GM23338 (cell line): ENCODE data around the gene TWSG1. TPM values are rescaled to one million over a fixed set of nuclear protein-coding genes. Genes with fewer than 3 reads are reported as not detected.

Experiments
- ATAC-seq: fragments of 200-7000 bp; cut with Tn5 transposase; 3 replicates; pipeline ENCODE4 v1.9.1; 2020
- DNase-seq: peaks from one replicate; pipeline ENCODE4 v3.0.0-alpha.2; 2015; ENCODE audit warnings: low spot score
- H2AFZ ChIP-seq: fragments of 200-600 bp; sonication (generic); 2 replicates; pipeline ENCODE4 v1.8.0; 2016; ENCODE audit warnings: antibody characterized with exemption, mild to moderate bottlenecking, moderate library complexity
- H3F3A ChIP-seq: fragments of 200-600 bp; sonication (generic); replicated peaks from 2 replicates; pipeline ENCODE4 v1.8.0; 2017; ENCODE audit warnings: antibody characterized with exemption, mixed run types, low read depth
- H3K27ac ChIP-seq: fragments of 200-600 bp; sonication (generic); 2 replicates; pipeline ENCODE4 v1.6.1; 2016; ENCODE audit warnings: low read depth
- H3K27me3 ChIP-seq: fragments of 200-600 bp; sonication (generic); 2 replicates; pipeline ENCODE4 v1.8.0; 2016; ENCODE audit warnings: mild to moderate bottlenecking, mixed run types, moderate library complexity; ENCODE audit not compliant: insufficient read depth
- H3K36me3 ChIP-seq: fragments of 200-600 bp; sonication (generic); 2 replicates; pipeline ENCODE4 v1.8.0; 2016; ENCODE audit warnings: mild to moderate bottlenecking; ENCODE audit not compliant: insufficient read depth
- H3K4me1 ChIP-seq: fragments of 200-600 bp; sonication (generic); 2 replicates; pipeline ENCODE4 v1.8.0; 2016; ENCODE audit warnings: mild to moderate bottlenecking, moderate library complexity; ENCODE audit not compliant: insufficient read depth
- H3K4me2 ChIP-seq: fragments of 200-600 bp; sonication (generic); 2 replicates; pipeline ENCODE4 v1.7.1; 2017; ENCODE audit warnings: mixed run types
- H3K4me3 ChIP-seq: fragments of 200-600 bp; sonication (generic); 2 replicates; pipeline ENCODE4 v1.6.1; 2016; ENCODE audit warnings: mixed run types
- H3K79me2 ChIP-seq: fragments of 200-600 bp; sonication (generic); replicated peaks from 2 replicates; pipeline ENCODE4 v1.8.0; 2017; ENCODE audit warnings: mild to moderate bottlenecking; ENCODE audit not compliant: insufficient read depth
- H3K9me2 ChIP-seq: fragments of 200-600 bp; sonication (generic); 2 replicates; pipeline ENCODE4 v1.8.0; 2017; ENCODE audit not compliant: insufficient read depth
- H4K20me1 ChIP-seq: fragments of 200-600 bp; sonication (generic); replicated peaks from 2 replicates; pipeline ENCODE4 v1.8.0; 2017; ENCODE audit warnings: mild to moderate bottlenecking; ENCODE audit not compliant: insufficient read depth
- H3K27ac Mint-ChIP-seq: 2 replicates; pipeline ENCODE4 v1.8.0; 2020; ENCODE audit warnings: inconsistent platforms, mild to moderate bottlenecking, moderate library complexity, mixed read lengths
- H3K27me3 Mint-ChIP-seq: 3 replicates; pipeline ENCODE4 v1.8.0; 2022; ENCODE audit warnings: low read depth, mild to moderate bottlenecking, moderate library complexity, mixed read lengths, inconsistent platforms; ENCODE audit not compliant: insufficient read depth, poor library complexity
- H3K36me3 Mint-ChIP-seq: 3 replicates; pipeline ENCODE4 v1.8.0; 2021; ENCODE audit warnings: low read depth, mild to moderate bottlenecking, inconsistent platforms, moderate library complexity, mixed read lengths
- H3K4me1 Mint-ChIP-seq: 3 replicates; pipeline ENCODE4 v1.8.0; 2020; ENCODE audit warnings: mild to moderate bottlenecking, inconsistent platforms, mixed read lengths
- H3K4me3 Mint-ChIP-seq: 3 replicates; pipeline ENCODE4 v1.8.0; 2021; ENCODE audit warnings: moderate library complexity, mild to moderate bottlenecking, inconsistent platforms, mixed read lengths
- H3K9me3 Mint-ChIP-seq: 3 replicates; pipeline ENCODE4 v1.8.0; 2020; ENCODE audit warnings: moderate library complexity, mild to moderate bottlenecking, inconsistent platforms, mixed read lengths
- ZNF462 ChIP-seq: fragments of 250-450 bp; sonication (Bioruptor Pico); IDR thresholded peaks from 2 replicates; pipeline ENCODE4 v1.5.0; 2020; ENCODE audit warnings: mild to moderate bottlenecking, moderate library complexity
- polyA plus RNA-seq: library from polyadenylated mRNA; unstranded; fragments of >200 nt; fragmentation: Nextera tagmentation; extraction: Ambion mirVana; gene quantifications from 2 replicates; pipeline ENCODE4 v1.2.1, GENCODE V29; 2016
- total RNA-seq: library from RNA; depleted of rRNA; stranded (reverse); fragments of >200 nt; shearing (Covaris generic); gene quantifications from 2 replicates; pipeline ENCODE4 v1.2.3, GENCODE V29; 2014

TWSG1 gene
- total and polyA plus RNA-seq, 2 experiments from 2014 or later = 11.5 to 29.1 TPM

GRCh38 chr18:9287036-9287435 is 47.5 kb upstream of the TWSG1 start:
- peaks cover 24% of the 10 kb centered on the region for H3K36me3 Mint-ChIP-seq

More at GRCh38 chr18:9287036-9287435, 47.5 kb upstream of the TWSG1 start:
- Mint-ChIP-seq H3K4me3 (no peak overlapping the region), H3K27me3 (no peaks in the 10 kb centered on the region), H3K27ac (no peak overlapping the region), H3K9me3 (peaks cover 30% of the 10 kb centered on the region), H3K4me1 (peaks cover 5% of the 10 kb centered on the region; the same call in 2 of the 3 replicates)
- Histone ChIP-seq H4K20me1 (no peaks in the 10 kb centered on the region), H3K4me3 (no peak overlapping the region), H3K9me2 (0 out of 2 replicates have a peak, but pooled peaks cover 3% of the 10 kb centered on the region), H3K4me2 (no peak overlapping the region), H3K4me1 (no peaks in the 10 kb centered on the region), H3K27ac (no peak overlapping the region), H3K36me3 (peaks cover 12% of the 10 kb centered on the region), H3F3A (no peaks in the 10 kb centered on the region), H3K27me3 (no peaks in the 10 kb centered on the region), H3K79me2 (no peaks in the 10 kb centered on the region), H2AFZ (no peak overlapping the region)
- ATAC-seq = no peak
- no peak for TF ChIP-seq ZNF462 (CRISPR knock-in tag)
- no peak for DNase-seq
